Tibial nerve (tissue), 4 donors: ENCODE results near the gene C1QTNF6.

ENCODE experiments used
- CTCF ChIP-seq, 5 experiments: fragments of 200-600 bp in 3 of 5; fragments of 450-650 bp in 2 of 5; sonication (generic) in 3 of 5; IDR thresholded peaks; one replicate each; pipeline ENCODE4 v1.5.1; 2016 to 2019; ENCODE audit warnings: antibody characterized with exemption in 5 of 5, mild to moderate bottlenecking in 3 of 5, moderate library complexity in 2 of 5
- EP300 ChIP-seq, 2 donors: sonication (generic); formaldehyde crosslinking; IDR thresholded peaks; one replicate each; pipeline ENCODE4 v1.6.1; 2017; ENCODE audit warnings: antibody characterized with exemption in 2 of 2, mild to moderate bottlenecking in 1 of 2

DNA sequence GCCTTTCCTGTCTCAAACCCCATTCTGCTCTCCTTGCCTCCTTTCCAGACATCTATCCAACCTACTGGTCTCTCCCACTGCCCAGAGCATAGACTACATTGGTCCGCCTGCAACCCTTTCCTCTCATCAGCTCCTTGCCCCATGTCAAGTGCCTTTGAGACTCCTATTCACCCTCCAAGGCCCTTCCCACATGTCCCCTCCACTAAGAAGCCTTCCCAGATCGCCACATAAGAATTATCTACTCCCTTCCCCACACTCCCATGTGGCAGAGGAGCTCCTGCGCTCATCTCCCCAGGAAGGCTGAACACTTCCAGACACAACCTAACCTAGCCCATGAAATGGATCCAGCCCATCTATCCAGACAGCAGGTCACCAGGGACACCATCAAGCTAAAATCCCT is 10.3 kb downstream of the C1QTNF6 start:
- TF ChIP-seq CTCF (IDR thresholded peaks at IDR 0.05): no peak
- TF ChIP-seq EP300 (IDR thresholded peaks at IDR 0.05): no peak
